ENCODE data around the gene MAML2. TPM values are rescaled to one million over a fixed set of nuclear protein-coding genes. Genes with fewer than 3 reads are reported as not detected.

The MAML2 gene
- polyA plus RNA-seq, 3 donors: 28.1 to 29.8 (median 28.8) TPM

DNA sequence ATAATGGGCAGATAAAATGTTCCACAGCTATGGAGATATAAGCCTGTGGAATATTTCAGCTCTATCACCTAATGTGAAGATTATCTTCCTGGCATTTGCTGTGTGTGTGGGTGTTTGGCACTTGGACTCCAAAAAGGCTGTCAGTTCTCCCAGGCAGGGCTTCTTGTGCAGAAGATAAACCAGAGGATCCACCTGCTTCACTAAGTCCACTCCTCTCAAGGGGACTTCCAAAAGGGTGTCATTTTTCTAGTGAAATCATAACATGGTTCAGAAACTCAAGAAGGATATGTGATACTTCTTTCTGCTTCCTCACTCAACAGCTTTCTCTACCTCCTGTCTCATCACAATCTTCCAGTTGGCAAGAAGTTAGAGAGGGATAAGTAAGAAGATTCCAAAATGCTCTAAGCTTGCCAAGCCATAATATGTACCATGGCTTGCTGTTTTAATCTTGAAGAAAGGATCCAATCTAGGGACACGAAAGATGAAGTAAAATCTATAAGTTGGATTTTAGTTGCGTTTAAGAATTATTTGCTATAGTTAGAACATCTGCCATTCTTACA is 212.9 kb downstream of the MAML2 start:
- no peak for DNase-seq

DNA sequence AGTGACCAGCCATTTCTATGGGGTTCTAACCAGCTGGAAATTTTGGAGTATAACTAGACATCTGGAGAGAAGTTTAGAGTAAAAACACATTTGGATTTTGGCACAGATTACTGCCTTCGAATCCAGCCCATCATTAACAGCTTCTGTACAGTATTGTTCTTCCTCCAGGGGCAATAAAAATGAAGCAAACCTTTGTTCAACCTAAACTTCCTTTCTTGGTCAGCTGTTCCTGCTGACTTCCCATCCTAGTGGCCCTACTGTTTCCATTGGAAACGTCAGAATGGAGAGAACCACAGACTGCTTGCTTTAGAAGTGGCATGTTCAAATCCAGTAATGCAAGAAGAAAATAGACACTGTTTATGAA is 215.4 kb downstream of the MAML2 start:
- DNase-seq: no peak

DNA sequence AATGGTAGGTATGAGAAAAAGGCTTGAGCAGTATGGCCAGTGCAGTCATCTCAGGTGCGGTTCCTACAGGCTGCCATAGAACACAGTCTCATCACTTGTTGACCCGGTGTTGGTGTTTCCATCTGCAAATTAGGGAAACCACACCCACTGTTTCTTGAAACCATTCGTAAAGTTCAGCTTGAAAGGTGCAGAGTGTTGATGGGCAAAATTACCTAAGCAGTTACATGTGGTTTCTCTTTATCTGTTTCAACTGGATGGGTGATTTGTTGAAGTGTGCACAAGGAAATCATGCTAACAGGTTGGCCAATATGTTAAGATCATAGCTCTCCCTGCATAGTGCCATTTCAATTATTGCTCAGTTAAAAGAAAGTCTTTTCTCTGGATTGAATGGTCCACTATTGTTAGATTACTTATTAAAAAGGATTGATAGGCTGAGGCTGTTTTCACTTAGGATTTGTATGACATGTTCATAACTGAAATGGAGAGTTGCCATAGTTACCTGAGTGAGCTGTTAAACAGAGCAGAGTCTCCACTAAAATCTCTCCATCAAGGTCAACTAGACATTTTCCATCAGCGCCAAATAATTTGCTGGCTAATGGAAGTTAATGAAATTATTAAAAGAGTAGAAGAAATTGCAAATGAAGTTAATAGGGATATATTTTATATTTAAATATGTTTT is 215.9 kb downstream of the MAML2 start:
- DNase-seq: no peak

DNA sequence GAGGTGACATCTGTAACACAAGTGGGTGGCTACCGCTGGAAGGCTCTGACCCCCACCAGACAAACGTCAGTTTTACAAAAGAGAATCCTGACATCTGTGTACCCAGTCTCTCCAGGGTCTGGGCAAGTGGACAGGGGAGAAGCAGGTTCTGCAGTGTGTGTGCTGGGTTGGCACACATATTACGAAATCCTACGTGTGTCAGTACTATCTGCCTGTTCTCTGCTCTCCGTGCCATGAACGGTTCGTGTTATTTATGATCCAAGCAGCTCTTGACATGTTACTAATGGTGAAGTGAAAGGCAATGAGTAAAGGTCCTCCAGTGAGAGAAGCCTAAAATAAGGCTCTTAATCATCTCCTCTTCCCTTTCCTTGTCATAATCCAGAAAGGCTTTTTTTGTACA is 217.6 kb downstream of the MAML2 start:
- no peak for DNase-seq

DNA sequence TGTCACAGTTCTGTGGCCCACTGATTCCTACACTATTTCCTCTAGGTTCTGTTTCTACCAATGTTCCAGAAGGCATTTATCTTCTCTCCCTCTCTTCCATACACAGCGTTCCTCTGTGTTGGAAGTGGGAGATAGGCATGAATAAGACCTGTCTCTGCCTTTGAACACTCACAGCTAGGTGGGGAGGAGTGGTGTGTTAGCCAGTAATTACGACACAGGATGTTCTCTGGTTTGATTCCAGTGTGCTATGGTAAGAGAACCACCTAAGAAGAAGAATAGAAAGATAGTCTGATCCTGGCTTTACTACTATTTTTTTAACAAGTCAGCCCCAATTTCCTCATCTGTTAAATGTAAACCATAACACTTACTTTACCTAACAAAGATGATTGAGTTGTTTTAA is 218.8 kb downstream of the MAML2 start:
- DNase-seq: no peak

DNA sequence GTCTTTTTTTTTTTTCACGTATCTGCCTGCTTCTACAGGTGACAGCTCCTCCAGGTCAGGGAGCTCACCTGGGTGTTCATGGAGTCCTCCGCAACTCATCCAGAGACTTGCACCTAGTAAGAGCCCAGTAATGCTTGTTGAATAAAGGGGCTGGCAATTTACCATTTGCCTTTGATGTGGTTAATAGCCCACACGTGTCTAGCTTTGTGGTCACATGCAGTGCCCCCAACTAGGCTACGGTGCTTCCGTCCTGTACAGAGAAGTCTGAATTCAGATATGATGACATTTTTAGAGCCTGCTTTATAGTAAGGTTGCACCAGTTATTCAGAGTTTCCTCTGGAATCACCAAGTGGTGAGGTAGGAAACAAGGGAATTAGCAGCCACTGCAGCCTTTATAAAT is 219.7 kb downstream of the MAML2 start:
- DNase-seq: no peak

DNA sequence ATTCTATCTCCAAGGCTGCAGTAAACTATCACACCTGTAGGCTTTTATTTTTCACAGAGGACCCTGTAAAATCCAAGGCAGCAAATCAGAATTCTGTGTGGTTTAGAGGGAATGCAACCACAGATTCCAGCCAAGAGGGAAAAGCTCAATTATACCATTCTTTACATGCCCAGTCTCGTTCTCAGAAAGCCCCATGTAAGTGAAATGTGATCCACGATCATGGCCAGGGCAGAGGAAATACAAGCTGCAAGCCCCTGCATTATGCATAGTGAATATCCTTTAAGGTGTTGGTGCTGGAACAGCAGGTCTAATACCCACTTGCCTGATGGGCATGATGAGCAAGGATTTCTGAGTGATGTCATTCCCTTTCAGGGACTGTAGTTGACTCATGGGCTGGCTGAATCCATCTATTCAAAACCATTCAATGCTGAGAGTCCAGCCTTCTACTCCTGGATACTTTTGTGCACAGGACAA is 220.4 kb downstream of the MAML2 start:
- DNase-seq: no peak

DNA sequence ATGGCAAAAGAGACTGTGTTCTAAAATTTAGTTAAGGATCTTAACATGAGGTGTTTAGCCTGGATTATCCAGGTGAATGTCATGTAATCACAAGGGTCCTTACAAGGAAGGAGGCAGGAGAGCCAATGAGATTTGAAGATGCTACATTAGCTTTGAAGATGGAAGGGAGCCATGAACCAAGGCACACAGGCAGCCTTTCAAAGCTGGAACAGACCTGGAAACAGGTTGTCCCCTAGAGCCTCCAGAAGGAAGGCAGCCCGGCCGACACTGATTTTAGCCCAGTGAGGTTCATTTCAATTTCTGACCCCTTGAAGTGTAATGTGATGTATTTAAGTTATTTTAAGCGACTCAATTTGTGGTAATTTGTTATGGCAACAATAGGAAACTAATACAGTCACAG is 223.8 kb downstream of the MAML2 start:
- no peak for DNase-seq

DNA sequence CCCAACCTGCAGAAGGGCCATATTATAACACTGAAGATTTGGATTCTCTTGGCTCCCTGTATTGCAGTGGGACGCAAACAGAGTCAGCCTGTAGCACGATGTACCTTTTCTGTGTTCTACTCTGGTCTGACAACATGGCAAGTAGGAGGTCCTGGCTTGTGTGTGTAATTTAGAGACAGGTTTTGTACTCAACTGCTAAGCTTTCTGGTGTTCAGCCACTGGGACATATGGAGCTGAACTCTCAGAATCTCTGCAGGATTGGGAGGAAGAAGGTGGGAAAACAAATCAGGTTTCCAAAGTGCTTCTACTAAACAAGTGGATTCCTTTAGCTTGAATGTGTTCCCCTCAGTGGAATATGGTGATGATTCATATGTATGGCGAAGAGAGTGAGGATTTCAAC is 226.6 kb downstream of the MAML2 start:
- DNase-seq: no peak

DNA sequence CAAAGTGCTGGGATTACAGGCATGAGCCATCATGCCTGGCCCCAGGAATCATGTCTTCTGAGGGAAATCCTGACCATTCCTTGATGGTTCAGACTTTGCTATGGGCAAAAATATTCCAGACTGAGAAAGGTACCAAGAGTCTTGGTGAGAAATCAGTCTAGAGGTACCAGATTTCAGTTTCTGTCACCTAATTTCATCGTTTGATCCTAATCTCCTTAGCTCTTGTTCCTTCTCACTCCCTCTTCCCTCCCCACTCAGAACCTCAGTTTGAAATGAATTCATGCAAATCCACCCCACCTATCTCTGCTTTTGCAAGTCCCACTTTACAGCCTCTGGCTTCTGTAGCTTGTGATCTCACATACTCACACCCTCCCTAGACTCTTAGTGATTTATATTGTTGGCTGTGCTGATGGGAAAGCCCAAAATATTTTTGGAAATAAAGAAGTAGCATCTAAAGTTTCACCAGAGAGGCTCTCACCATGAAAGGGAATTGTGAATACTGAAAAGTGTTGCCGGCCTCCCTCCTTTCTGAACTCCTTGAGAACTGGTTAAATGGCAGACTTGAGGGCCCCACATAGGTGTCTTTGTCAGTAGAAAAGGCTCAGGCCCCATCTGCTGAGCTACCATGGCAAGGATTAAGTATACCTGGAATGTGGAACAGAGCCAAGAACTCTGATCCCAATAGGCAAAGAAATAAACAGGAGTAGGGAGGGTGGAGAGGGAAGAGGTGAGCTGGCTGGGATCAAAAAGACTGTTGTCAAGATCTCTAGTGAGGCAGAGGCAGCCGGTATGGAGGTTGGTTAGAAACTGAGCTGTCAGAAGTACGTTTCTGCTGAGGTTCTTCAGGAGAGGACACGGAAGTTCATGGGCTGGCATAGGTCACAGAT is 228.6 kb downstream of the MAML2 start:
- no peak for DNase-seq

DNA sequence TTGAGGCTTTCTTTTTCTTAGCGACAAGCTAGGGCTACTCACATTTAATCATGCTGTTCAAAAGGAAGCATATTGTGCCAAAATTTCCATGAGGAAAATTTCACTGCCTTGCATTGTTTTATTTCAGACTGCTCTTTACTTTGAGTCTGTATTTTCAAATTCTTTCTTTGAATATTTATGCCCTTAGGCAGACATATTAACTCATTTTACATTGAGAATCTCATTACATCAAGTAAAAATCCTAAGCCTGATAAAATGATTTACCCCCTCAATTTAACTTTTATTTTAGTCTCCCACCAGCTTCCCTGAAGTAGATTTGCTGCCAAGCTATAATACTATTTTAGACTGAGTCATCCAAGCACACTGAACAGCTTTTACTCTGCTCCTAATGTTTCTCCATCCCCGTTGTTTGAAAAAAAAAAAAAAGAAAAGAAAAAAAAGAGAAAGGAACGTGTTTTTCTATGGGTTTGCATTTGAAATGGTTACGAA is 229.8 kb downstream of the MAML2 start:
- DNase-seq: peak; percentile 83

DNA sequence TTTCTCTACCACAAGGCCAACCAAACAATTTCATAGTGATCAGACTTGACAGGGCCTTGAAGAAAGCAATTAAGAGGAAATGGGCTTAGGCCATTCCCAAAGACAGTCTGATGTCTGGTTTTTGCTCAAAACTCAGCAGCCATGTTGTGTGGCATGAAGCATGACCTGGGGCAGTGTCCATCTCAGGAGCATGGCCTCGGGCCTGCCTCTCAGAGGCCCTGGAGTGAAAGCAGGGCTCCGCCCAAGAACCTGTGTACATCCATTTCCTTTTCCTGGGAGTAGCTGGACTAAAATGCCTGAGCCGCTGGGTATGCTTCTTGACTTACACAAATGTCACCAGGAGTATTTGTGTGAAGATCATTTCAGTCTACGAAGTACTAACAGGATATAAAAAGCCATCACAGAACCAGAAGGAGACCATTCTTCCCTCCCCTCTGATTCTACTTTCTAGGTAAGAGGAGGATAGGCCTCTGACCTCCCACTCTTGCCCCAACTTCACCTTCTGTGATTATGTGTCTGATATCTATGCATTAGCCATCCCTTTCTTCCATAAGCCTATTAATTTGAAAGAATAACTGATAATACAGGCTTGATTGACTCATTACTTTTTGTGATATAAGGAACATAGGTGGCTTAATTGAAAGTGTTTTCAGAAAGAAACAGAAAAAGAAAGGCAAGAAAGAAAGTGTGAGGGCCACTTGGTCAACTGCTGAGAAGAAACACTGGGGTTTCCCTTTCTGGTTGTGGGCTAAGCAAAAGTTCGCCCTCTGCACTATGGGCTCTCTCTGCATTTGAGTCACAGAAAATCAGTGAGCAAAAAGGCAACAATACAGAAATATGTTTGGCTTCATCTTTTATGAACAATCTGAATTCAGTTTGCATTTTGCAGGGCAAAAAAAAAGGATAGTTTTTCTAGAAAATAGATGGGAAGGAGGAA is 230.5 kb downstream of the MAML2 start:
- DNase-seq: no peak

DNA sequence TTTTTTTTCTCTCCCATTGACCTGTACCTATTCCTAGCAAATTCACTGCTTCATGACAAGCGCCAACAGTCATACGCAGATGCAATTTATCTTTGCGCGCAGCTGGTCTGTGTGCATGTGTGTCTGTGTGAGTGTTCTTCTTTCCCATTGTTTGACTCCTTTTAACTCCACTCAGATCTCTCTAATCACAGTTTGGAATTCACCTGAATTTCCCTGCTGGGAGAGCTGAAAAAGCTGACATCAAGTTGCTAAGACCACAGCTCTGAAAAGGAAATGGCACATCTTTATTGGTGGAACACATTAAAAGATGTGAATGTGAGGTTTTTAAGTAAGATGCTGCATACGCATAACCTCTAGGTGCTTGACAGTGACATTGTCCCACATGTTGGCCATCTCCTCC is 231.7 kb downstream of the MAML2 start:
- DNase-seq: no peak

DNA sequence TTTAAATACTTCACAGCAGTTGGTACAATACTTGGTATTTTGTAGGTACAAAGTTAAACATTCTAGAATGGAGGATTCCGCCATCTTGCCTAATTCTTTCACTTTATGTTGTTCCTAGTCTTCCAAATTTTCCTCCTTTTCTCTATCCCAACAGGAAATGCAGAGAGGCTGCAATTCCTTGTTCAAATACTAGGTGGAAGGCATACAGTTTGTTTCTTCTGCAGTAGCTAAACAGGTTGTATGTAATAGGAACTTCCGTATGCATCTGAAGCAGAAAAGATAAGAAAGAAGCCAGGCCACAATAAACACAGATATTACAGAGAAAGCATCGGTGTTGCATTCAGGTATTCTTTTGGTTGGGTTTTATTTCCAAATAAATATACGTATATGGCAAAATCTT is 232.7 kb downstream of the MAML2 start:
- DNase-seq: no peak

DNA sequence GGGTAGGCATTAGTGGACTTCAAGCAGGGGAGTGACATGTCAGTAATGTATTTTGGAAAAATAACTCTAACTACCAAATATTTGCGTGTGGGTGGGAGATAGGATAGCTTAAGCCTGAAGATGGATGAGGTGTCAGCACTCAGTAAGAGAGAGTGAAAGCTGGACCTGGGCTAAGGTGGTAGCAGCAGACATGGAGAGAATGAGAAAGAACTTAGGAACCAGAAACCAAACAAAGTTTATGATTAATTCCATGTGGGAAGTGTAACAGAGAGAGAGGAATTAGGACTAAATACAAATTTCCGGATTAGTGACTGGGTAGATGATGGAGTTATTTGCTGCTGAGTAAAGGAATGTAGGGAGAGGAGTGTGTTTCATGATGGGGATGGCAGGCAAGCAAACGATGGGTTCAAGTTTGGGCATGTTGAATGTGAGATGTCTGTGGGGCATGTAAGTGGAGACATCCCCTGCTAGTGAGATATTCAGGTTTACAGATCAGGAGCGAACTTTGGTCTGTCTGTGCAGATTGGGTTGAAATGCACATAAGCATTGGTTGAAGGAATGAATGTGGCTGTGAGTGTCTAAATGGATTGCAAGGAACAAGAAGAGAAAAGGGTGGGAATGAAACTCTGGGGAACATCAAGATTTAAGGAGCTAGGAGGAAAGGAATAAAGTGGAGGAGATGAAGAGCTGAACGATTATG is 233.5 kb downstream of the MAML2 start:
- DNase-seq: no peak

DNA sequence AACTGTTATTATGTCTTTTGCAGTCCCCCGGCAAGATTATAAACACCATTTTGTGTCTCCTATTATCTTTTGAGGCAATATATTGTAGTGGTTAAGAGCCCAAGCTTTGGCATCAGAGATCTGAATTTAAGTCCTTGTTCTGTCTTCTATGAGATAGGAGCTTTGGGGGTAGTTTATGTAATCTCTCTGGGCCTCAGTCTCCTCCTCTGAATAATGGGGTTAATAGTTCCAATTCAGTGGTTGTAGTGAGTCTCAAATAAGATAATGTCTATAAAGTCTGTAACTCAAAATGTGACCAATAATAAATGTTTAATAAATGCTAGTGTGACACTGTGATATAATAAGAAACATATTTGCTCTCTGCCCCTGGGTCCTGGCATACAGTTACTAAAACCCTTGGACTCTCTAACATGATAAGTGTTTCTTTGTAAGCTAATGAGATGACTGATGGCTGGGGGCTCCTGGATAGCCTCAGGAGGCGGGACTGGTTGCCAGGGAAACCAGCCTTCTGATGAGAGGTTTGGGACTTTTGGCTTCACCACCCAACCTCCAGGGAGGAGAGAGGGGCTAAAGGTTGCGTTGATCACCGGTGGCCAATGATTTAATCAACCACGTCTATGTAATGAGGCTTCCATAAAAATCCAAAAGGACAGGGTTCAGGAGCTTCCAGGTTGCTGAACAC is 235.7 kb downstream of the MAML2 start:
- no peak for DNase-seq

DNA sequence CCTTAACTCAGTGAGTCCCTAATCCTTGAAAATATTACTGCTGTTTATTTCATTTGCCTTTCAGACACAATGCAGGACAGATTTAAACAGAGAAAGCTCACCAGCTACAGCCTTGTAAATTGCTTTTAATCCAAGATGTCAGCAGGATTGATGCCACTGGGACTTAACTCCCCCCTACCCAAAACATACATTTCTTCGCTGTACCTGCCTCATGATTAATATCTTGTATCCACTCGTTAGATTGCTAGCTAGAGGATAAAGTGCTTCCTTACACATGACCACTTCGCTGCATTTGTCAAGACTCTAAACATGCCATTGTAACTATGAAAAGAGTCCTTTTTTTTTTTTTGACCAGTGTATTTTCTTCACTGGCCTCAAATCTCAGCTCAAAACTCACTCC is 236.3 kb downstream of the MAML2 start:
- no peak for DNase-seq

DNA sequence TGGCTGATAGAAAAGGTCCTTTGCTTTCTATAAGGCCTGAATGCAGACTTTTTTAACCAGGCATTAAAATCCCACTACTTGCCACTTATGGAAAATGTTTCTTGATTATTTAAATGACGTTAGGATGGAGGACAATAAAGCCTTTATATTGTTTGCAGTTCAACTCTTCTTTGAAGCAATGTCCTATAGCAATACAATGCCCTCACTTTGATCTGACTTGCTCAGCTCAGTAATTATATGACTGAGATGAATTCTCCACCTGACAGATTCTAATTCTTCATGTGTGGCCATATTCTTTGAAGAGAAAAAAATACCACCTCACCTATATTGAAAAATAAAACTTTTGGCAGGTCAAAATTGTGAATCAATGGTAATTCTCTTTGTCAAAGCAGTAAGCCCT is 237.1 kb downstream of the MAML2 start:
- no peak for DNase-seq

DNA sequence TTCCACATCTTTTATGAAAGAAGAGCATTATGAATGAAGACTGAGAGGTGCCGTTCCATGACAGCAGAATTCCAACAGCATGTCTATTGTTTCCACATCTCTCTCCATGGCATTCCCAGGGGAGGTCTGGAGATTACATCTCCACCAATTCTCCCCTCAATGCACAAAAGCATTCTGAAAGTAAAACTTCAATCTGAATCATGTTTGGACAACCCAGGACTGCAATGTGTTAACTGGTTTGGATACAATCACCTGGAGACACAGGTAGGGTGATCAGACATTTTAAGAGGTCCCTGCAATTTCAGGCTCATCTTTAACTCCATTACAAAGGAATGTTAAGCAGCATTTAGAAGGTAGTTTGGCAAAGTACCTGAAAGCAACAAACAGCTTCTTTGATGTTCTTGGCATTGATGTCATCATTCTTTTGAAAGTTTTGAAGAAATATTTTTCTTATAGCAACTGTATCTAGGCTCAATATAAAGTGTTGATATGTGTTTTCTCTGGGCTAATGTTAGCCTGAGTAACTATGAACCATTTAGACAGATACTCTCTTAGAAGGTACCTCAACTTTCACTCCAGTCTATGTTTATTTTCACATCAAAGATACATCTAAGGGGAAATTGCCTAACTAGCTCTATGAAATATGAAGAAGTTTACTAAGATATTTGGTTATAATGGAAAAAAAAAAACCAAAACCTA is 237.6 kb downstream of the MAML2 start:
- no peak for DNase-seq

DNA sequence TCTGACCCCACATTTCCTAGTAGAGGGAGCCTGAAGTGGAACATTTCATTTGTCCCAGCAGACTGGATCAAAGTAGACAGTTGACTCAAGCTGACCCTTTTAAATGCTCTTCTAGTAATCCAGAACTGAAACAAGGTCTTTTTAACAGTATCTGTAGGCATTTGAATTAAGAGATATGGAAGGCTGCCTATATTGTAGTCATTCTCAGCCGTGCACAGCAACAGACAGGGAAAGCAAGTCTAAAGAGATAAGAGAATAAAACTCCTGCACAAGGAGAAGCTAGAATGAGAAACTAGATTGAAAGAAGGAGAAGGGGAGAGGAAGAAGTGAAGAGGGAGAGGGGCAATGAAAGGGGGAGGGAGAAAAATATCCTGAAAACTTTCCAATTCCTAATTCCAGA is 238.5 kb downstream of the MAML2 start:
- DNase-seq: no peak

Measured in renal pelvis (tissue), 4 donors.